Measurements from ENCODE around the gene PSMA7.
A peak's percentile ranks its signal among the peaks of the same experiment; 100 is the strongest.
"Not testable (repeated sequence)": the region's sequence is repeated elsewhere in the genome, so short reads cannot be mapped to it uniquely, and the experiment has no call there.

Gene PSMA7

DNA sequence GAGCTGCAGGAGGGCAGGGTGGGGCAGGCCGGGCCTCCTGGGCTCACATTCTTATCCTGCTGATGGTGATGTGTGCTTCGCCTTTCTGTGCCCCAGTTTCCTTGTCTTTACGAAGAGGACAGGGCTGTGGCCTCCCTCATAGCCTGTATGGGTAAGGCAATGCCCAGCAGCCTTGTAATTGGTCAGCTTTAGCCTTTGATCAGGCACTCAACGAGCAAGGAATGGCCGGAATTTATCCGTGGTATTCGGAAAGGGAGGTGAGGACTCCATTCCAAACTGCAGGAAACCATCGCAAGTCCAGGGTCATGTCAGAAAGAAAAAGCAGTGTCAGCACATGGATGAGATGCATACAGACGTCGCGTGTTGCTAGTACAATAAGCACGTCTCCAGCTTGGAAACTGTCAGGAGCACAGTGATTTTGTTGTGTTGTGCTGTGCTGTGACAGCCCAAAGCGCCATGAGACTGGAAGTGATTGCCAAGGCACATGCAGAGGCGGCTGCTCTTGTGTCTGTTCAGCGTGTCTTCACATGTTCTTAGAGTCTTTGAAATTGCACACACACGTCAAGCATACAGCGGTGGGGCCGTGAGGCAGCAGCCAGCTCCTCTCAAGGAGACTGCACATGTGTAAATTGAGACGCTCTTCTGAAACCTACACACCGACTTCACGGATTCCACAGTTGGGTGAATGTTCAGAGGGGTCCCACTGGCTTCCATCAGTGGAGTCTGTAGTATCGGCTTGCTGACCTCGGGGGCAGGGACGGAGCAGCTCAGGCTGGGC is 6.5 kb upstream of the PSMA7 start:
- Mint-ChIP-seq H3K4me1 (peaks cover 44% of the 10 kb centered on the region), H3K9me3 (peaks cover 12 to 19% of the 10 kb centered on the region in 2 donors), H3K27ac (no peak overlapping the region), H3K4me3 (no peak overlapping the region), H3K27me3 (no peaks in the 10 kb centered on the region)
- DNase-seq, result no peak
- no peak for ATAC-seq

DNA sequence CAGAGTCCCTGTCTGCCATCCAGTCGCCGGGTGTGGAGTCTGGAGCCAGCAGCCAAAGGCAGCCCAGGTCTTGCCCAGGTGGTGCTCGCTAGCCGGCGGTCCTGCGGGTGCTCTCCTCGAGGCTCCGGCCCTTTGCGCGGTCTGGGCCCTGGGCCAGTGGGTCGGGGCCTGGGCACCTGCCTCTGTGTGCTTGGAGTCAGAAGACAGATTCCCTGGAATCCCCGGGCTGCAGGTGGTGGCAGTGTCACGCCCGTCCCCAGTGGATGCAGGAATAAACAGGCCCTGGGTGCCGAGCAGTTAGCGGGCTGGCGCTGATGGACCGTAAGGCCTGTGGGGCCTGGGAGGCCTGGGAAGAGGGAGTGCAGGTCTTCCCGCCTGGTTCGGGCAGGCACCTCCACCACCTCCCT is 5.7 kb upstream of the PSMA7 start:
- H3K9me3 Mint-ChIP-seq, result peaks cover 11 to 19% of the 10 kb centered on the region in 2 donors
- no peak overlapping the region for H3K4me3 Mint-ChIP-seq
- H3K4me1 Mint-ChIP-seq, result peaks cover 47% of the 10 kb centered on the region
- H3K27ac Mint-ChIP-seq, result no peak overlapping the region
- ATAC-seq, result no peak
- no peak for DNase-seq
- H3K27me3 Mint-ChIP-seq, result no peaks in the 10 kb centered on the region

DNA sequence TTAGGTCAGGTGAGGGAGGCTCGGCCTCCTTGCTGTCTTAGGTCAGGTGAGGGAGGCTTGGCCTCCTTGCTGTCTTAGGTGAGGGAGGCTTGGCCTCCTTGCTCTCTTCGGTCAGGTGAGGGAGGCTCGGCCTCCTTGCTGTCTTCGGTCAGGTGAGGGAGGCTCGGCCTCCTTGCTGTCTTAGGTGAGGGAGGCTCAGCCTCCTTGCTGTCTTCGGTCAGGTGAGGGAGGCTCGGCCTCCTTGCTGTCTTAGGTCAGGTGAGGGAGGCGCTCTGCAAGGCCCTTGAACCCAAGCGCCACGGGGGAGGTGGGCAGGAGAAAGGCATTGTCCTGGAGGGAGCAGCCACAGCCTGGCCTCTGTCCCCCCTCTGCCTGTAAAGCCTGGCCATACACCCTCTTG is 5.2 kb upstream of the PSMA7 start:
- Mint-ChIP-seq H3K4me1 (peaks cover 47% of the 10 kb centered on the region), H3K9me3 (peaks cover 6 to 14% of the 10 kb centered on the region in 2 donors)
- H3K4me3 Mint-ChIP-seq, ATAC-seq, H3K27ac Mint-ChIP-seq, DNase-seq, H3K27me3 Mint-ChIP-seq: not testable (repeated sequence)

DNA sequence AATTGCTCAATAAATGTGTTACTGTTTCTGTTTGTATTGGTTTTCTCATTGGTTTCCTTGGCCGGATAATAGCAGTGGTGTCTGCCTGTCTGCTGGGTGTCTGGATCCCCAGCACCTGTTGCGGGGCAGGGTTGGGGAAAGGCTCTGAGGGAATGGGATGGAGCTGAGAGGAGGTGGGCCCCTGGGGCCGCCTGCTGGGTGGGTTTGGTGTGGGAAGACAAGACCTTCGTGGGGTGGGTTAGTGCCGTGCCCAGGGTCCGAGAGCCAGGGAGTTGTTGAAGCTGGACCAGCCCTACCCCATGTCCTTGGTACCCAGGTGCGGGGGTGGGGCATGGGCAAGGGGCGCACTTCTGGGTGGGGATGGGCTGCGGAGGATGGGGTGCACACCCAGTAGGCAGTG is 4.3 kb upstream of the PSMA7 start:
- H3K9me3 Mint-ChIP-seq, result peaks cover 0 to 6% of the 10 kb centered on the region in 2 donors
- H3K4me3 Mint-ChIP-seq, result no peak overlapping the region
- peaks cover 47% of the 10 kb centered on the region for H3K4me1 Mint-ChIP-seq
- ATAC-seq (no peak), DNase-seq (no peak)
- peak overlapping the region in 1 of 2 donors; percentile 54 for H3K27ac Mint-ChIP-seq
- no peaks in the 10 kb centered on the region for H3K27me3 Mint-ChIP-seq

DNA sequence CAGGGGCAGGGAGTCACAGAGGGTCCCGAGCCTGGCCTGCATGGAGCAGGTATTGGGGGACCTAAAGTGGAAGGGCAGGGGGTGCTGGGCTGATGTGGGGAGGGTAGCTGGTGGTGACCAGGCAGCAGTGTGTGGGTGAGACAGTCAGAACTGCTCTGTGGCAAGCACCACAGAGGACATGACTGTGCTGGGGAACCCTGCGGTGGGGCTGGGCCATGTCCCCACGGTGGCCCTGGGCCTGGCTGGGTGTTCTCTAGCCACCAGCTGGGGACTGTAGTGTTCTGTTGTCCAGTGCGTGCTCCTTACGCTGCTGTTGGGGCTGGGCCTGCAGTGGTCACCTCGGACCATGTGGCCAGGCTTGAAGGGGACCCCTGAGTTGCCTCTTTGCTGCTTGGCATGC is 3.9 kb upstream of the PSMA7 start:
- Mint-ChIP-seq H3K27me3 (no peaks in the 10 kb centered on the region), H3K9me3 (peaks cover 0 to 2% of the 10 kb centered on the region in 2 donors), H3K4me3 (no peak overlapping the region), H3K27ac (no peak overlapping the region), H3K4me1 (peaks cover 46% of the 10 kb centered on the region)
- no peak for ATAC-seq
- no peak for DNase-seq

DNA sequence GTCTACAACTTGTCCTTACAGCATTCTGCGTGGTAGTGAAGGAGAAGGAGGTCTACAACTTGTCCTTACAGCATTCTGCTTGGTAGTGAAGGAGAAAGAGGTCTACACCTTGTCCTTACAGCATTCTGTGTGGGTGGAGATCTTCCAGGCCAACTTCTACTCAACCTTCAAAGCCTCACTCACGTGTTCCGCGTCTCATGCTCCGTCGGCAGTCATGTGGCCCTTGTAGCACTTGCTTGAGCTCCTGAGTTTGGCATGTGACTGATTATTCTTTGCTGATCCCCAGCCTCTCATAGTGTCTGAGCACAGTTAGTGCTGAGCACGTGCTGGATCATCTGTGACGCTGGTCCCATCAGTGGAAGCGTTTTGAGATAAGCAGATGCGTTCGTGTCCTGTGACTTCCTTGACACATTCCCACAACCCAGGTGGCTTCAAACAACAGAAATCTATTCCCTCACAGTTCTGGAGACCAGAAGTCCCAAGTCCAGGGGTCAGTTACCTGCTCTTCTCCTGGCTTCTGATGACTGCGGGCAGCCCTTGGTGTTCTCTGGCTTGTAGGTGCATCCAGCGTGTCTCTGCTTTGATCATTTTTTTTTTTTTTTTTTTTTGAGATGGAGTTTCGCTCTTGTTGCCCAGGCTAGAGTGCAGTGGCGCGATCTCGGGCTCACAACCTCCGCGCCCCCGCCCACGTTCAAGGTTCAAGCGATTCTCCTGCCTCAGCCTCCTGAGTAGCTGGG is 3.0 kb upstream of the PSMA7 start:
- DNase-seq (no peak), ATAC-seq (no peak)
- Mint-ChIP-seq H3K27ac (no peak overlapping the region), H3K9me3 (no peaks in the 10 kb centered on the region), H3K4me3 (no peak overlapping the region), H3K27me3 (no peaks in the 10 kb centered on the region), H3K4me1 (peaks cover 52% of the 10 kb centered on the region)

DNA sequence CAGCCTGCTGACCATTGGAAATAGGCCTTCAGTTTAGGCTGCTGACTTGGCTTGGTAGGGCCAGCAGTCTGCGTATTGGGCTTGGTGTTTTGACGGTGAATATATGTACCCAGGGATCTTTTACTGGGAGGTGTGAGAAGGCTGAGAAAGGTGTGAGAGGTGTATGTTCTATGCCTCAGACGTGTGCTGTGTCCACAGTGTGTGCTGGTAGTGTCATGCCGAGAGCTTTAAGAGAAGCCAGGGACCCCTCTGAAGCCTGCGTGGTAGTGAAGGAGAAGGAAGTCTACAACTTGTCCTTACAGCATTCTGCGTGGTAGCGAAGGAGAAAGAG is 2.5 kb upstream of the PSMA7 start:
- H3K27ac Mint-ChIP-seq, result no peak overlapping the region

DNA sequence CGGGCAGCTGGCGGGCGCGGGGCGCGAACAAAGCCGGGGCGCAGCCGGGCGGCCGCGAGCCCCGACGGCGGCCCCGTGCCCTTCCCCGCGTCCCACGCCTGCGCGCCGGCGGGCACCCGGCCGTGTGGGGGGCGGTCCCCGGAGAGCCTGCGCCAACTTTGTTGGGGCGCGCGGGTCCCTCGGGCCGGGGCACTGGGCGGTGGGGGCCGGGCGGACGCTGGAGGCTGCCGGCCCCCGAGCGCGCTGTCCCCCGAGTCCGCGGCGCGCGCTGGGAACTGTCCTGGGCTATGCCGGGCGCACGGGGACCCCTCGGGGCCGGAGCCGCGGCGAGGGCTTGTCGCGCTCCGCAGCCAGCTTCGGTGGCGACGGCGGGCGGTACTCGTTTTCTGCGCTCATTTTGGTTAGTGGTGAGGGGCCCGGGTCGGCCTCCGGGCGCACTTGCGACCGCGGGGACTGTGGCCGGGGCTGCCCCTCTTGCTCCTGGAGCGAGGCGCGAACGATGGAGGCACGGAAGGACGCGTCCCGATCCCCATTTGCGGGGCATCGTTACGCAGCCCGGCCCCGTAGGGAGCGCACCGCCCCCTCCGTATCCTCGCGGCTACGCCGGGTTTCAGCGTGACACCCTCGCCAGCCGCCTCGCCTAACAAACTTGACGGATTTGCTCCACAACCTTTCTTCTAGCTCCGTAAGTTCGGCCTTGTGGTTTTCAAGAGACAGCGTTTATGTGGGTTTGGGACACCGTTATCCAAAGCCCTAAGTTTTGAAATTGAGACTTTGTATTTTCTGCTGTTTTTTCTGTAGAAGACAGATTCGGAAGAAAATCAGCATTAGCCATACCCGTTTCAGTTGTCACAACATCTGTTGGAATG is 997 bp upstream of the PSMA7 start:
- no peaks in the 10 kb centered on the region for H3K9me3 Mint-ChIP-seq
- H3K4me1 Mint-ChIP-seq, result peaks cover 65% of the 10 kb centered on the region
- peak overlapping the region in 1 of 2 donors; percentile 89 for H3K27ac Mint-ChIP-seq
- peak overlapping the region; percentile 81 to 83 for H3K4me3 Mint-ChIP-seq
- ATAC-seq, result peak; percentile 32
- no peaks in the 10 kb centered on the region for H3K27me3 Mint-ChIP-seq
- peak; percentile 60 to 62 for DNase-seq

More for the DNA sequence above, 2.5 kb upstream of the PSMA7 start:
- Mint-ChIP-seq H3K4me3 (no peak overlapping the region), H3K27me3 (no peaks in the 10 kb centered on the region), H3K9me3 (no peaks in the 10 kb centered on the region), H3K4me1 (peaks cover 57% of the 10 kb centered on the region)
- DNase-seq (no peak), ATAC-seq (no peak)

DNA sequence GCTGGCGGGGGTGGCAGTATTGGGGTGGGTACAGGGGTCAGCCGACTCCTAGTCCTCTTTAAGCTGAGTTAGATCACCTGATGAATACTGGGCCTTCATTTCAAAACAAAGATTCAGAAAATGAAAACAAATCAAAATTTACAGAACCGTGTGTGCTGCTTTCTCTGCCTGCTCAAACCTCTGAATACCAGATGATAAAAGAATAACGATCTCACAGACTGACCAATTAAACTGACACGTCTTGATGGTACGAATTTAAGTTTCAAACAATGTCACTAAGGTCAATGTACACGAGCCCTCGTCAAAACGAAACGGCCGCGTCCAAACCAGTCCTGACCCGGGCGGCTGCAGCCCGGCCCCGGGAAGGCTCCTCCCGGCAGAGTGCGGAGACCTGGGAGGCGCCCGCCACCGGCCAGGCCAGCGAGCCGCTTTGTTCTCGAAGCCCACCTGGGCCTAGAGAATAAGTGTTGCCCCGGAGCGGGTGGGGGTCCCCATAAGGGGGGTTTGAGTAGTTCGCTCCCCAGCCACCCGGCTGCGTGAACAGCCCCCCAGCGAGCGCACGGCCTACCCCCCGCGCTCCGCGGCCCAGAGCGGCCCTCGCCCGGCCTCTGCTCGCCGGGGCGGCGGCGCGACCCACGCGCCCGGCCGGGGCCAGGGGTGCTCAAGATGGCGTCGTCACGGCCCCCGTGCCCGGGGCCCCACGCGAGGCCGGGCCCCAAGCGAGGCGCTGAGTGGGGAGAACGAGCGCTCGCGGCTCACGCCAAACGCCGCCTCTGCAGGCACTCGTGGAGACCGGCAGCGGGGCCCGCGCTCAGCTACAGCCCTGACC is 728 bp downstream of the PSMA7 start:
- Mint-ChIP-seq H3K27me3 (no peaks in the 10 kb centered on the region), H3K4me3 (peak overlapping the region; percentile 88 to 93), H3K27ac (peak overlapping the region; percentile 91 to 98), H3K9me3 (no peaks in the 10 kb centered on the region), H3K4me1 (peaks cover 64% of the 10 kb centered on the region)
- peak; percentile 18 for ATAC-seq
- DNase-seq, result peak in 1 of 2 donors; percentile 22

DNA sequence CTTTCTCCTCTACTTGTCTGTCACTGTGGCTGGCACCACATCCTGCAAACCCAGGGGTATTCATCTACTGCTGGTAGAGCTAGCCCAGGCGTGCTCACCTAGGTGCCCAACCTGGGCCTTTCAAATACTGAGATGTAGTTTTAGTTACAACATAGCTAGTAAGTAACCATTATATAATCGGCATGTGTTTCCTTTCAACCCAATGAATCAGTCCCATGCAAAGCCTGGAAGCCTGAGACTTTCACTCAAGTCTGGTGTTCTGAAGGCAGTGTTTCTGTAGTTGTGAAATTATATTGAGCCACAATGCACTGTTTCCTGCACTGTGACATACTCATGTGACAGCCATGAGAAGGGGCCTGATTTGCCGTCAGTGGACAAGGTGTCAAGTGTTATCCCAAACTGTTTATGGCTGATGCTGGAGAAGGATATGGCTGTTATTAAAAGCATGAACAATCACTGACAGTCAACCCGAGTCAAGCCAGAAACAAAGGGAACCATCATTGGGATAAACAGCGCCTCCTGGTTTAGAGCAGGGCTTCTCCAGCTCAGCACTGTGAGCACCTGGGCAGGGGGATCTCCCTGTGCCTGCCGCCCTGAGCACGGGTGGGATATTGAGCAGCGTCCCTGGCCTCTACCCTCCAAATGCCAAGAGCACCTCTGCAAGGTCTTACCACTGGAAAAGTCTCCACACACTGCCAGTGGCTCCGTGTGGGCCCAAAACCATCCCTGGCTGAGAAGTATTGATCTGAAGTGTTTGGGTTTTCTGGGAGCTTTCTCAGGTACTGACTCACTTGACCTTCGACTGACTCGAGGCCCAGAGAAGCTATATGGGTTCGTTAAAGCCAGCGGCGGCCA is 1.6 kb downstream of the PSMA7 start:
- H3K4me3 Mint-ChIP-seq, result peak overlapping the region; percentile 88 to 93

DNA sequence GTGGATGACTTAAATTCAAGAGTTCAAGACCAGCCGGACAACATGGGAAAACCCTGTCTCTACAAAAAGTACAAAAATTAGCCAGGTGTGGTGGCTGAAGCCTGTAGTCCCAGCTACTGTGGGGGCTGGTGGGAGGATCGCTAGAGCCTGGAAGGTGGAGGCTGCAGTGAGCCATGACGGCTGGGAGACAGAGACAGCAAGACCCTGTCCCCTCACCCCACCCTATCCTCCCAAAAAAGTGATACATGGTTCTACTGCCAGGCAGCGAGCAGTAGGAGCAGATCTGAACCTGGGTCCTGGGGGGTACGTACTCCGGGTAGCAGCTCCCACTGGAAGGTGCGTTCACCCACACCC is 2.2 kb downstream of the PSMA7 start:
- DNase-seq, result no peak
- Mint-ChIP-seq H3K4me3 (peak overlapping the region; percentile 88 to 93), H3K4me1 (peaks cover 54% of the 10 kb centered on the region), H3K27ac (peak overlapping the region in 1 of 2 donors; percentile 98), H3K27me3 (no peaks in the 10 kb centered on the region), H3K9me3 (no peaks in the 10 kb centered on the region)
- no peak for ATAC-seq

More for the DNA sequence above, 1.6 kb downstream of the PSMA7 start:
- Mint-ChIP-seq H3K27ac (peak overlapping the region; percentile 91 to 98), H3K4me1 (peaks cover 58% of the 10 kb centered on the region), H3K9me3 (no peaks in the 10 kb centered on the region), H3K27me3 (no peaks in the 10 kb centered on the region)
- DNase-seq (peak in 1 of 2 donors; percentile 42), ATAC-seq (peak; percentile 40)

DNA sequence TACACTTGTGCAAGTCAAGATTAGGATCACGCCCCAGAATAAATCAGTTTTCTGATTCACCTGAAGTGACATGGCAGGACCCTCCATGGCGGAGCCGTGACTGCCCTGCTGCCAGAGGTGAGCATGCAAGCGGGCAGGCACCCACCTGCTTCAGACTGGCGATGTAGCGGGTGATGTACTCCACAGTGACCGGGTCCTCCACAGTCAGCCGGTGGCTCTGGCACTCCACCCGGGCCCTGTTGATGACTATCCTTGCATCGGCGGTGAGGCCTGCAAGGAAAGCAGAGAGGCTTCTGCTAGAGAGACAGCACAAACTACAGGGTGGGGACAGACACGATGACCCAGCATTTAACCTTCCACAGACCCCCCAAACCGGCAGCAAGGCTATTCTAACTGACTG is 3.6 kb downstream of the PSMA7 start:
- H3K9me3 Mint-ChIP-seq, result no peaks in the 10 kb centered on the region
- H3K27ac Mint-ChIP-seq, result peak overlapping the region in 1 of 2 donors; percentile 34
- ATAC-seq (no peak), DNase-seq (no peak)
- H3K4me1 Mint-ChIP-seq, result peaks cover 40% of the 10 kb centered on the region
- H3K4me3 Mint-ChIP-seq, result no peak overlapping the region
- H3K27me3 Mint-ChIP-seq, result no peaks in the 10 kb centered on the region

DNA sequence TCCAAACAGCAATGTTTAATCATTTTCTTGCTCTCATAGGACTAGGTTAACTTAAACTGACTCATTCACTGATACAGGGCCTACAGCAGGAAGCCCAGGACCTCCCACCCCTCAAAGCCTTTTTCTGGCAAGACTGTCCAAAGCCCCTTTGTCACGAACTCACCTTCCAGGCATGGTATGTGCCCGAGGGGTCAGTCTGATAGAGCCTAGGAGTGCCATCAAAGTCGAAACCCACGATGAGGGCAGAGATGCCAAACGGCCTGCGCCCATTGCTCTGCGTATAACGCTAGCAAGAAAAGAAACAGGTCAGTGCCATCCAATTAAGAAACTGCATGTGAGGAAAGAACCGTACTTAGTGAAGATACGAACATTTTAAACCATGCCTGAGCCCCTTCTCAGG is 4.3 kb downstream of the PSMA7 start:
- ATAC-seq (no peak), DNase-seq (no peak)
- Mint-ChIP-seq H3K9me3 (no peaks in the 10 kb centered on the region), H3K27me3 (no peaks in the 10 kb centered on the region), H3K4me3 (no peak overlapping the region), H3K4me1 (peaks cover 42% of the 10 kb centered on the region), H3K27ac (peak overlapping the region; percentile 34 to 69)

DNA sequence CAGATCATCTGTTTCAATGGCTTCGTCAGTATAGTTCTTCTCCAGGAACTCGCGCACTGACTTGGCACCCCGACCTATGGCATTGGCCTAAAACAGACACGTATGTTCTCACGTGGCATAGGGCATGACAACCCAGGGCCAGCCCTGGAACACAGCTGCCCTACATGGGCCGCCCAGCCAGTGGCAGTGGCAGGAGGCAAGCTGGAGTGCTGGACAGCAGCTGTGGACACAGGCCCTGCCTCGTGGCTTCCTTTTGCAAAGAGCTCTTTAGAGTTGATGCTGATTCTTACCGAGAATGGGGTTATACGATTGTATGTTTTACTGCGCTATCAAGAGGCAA is 5.0 kb downstream of the PSMA7 start:
- no peak for ATAC-seq
- Mint-ChIP-seq H3K9me3 (no peaks in the 10 kb centered on the region), H3K4me3 (no peak overlapping the region), H3K4me1 (peaks cover 50% of the 10 kb centered on the region), H3K27me3 (no peaks in the 10 kb centered on the region), H3K27ac (no peak overlapping the region)
- DNase-seq, result no peak

All from stimulated activated naive CD8-positive, alpha-beta T cell treated with anti-CD3 and anti-CD28 coated beads, Interleukin-15, amount 100 ng/mL, for 72 hours (primary cell).